HepG2 (cell line): ENCODE measurements around the gene JPH3. TPM values are rescaled to one million over a fixed set of nuclear protein-coding genes. Genes with fewer than 3 reads are reported as not detected.

ENCODE experiments used
- ATAC-seq: fragments of 200-7000 bp; cut with Tn5 transposase; 3 replicates; pipeline ENCODE4 v1.9.1; 2020; ENCODE audit warnings: mild to moderate bottlenecking, moderate library complexity
- BruUV-seq: library from RNA; stranded (reverse); fragments of 400-500 nt; replicated peaks from 2 replicates; lab custom pipeline; 2021; lab: Mats Ljungman, UMichigan
- CTCF ChIA-PET: fragments of 300-600 bp; formaldehyde crosslinking; extraction: SDS; loops from one replicate; lab custom pipeline; 2021; ENCODE audit warnings: low total read pairs, inconsistent platforms, low intra/inter-chr PET ratio; lab: Yijun Ruan, JAX
- POLR2A ChIA-PET: fragments of 350-600 bp; sonication (Branson Sonifier 250); formaldehyde crosslinking; loops from one replicate; lab custom pipeline; 2020; ENCODE audit warnings: antibody characterized with exemption, inconsistent platforms; lab: Yijun Ruan, JAX
- DNase-seq: peaks from one replicate; pipeline ENCODE4 v3.0.0-alpha.2; 2015; ENCODE audit warnings: low spot score
- FAIRE-seq: peaks from 3 replicates; lab custom pipeline; 2011; peaks lifted over from hg19 to GRCh38; lab: Jason Lieb, UNC
- H2AFZ ChIP-seq: one replicate; pipeline ENCODE4 v1.6.1; 2011; ENCODE audit warnings: low read length, inconsistent platforms
- H3K27ac ChIP-seq: fragments of 300-600 bp; 3 replicates; pipeline ENCODE4 v1.8.0; 2011; ENCODE audit warnings: mixed run types, mild to moderate bottlenecking, mixed read lengths, low read length, inconsistent platforms; ENCODE audit not compliant: insufficient read depth; ENCODE audit errors: extremely low read length
- H3K27me3 ChIP-seq, 2 experiments: fragments of 200-600 bp in 1 of 2; 2 replicates in 1 of 2; 3 replicates in 1 of 2; pipeline versions ENCODE4 v1.6.0 to v1.8.0; 2011; ENCODE audit warnings: low read length in 2 of 2, mild to moderate bottlenecking in 2 of 2, moderate library complexity in 2 of 2, inconsistent platforms in 1 of 2; ENCODE audit not compliant: insufficient read depth in 2 of 2, control insufficient read depth in 1 of 2
- H3K36me3 ChIP-seq, 2 experiments: fragments of 200-600 bp in 1 of 2; replicated peaks in 1 of 2; 2 replicates in 1 of 2; 3 replicates in 1 of 2; pipeline versions ENCODE4 v1.5.1 to v1.8.0; 2011; ENCODE audit warnings: low read length in 2 of 2, inconsistent platforms in 1 of 2; ENCODE audit not compliant: insufficient read depth in 2 of 2, control insufficient read depth in 1 of 2
- H3K4me1 ChIP-seq: 2 replicates; pipeline ENCODE4 v1.5.1; 2012; ENCODE audit warnings: low read length, inconsistent platforms; ENCODE audit not compliant: insufficient read depth
- H3K4me2 ChIP-seq: 2 replicates; pipeline ENCODE4 v1.6.0; 2011; ENCODE audit warnings: low read depth, low read length, inconsistent platforms
- H3K4me3 ChIP-seq, 3 experiments: fragments of 200-600 bp in 1 of 3; sonication (generic), shearing (Covaris generic) in 1 of 3; replicated peaks in 1 of 3; 2 replicates each; pipeline ENCODE4 v1.5.1; 2011 to 2016; ENCODE audit warnings: low read length in 3 of 3, inconsistent platforms in 2 of 3, low read depth in 2 of 3, mild to moderate bottlenecking in 2 of 3, control low read depth in 1 of 3, mixed read lengths in 1 of 3; ENCODE audit not compliant: insufficient read depth in 1 of 3
- H3K79me2 ChIP-seq: one replicate; pipeline ENCODE4 v1.6.1; 2011; ENCODE audit warnings: low read length, inconsistent platforms; ENCODE audit not compliant: insufficient read depth
- H3K9ac ChIP-seq: 2 replicates; pipeline ENCODE4 v1.6.0; 2011; ENCODE audit warnings: mild to moderate bottlenecking, low read depth, low read length, inconsistent platforms; ENCODE audit not compliant: insufficient read depth
- H3K9me3 ChIP-seq: 2 replicates; pipeline ENCODE4 v1.5.1; 2012; ENCODE audit warnings: mild to moderate bottlenecking, low read length
- H4K20me1 ChIP-seq: 2 replicates; pipeline ENCODE4 v1.6.0; 2011; ENCODE audit warnings: inconsistent platforms, mild to moderate bottlenecking, low read length, moderate library complexity; ENCODE audit not compliant: insufficient read depth
- AHR ChIP-seq: IDR thresholded peaks from 2 replicates; pipeline ENCODE4 v1.6.1; 2018; ENCODE audit warnings: missing genetic modification reagents, missing compliant biosample characterization
- ARNTL ChIP-seq: sonication (generic); formaldehyde crosslinking; IDR thresholded peaks from 2 replicates; pipeline ENCODE4 v1.4.0; 2020; ENCODE audit warnings: mild to moderate bottlenecking, missing genetic modification reagents
- DR1 ChIP-seq: sonication (generic); formaldehyde crosslinking; IDR thresholded peaks from 2 replicates; pipeline ENCODE4 v1.8.0; 2021; ENCODE audit warnings: mild to moderate bottlenecking, missing genetic modification reagents, inconsistent platforms
- FOXA1 ChIP-seq, 2 experiments: fragments of 450-650 bp in 1 of 2; sonication (generic) in 1 of 2; formaldehyde crosslinking in 1 of 2; IDR thresholded peaks; 2 replicates each; pipeline versions ENCODE4 v1.4.0 to v1.6.1; 2016 to 2020; ENCODE audit warnings: missing genetic modification reagents in 1 of 2
- HHEX ChIP-seq: IDR thresholded peaks from 2 replicates; pipeline ENCODE4 v1.6.1; 2016; ENCODE audit warnings: control low read depth
- HOXD1 ChIP-seq: sonication (generic); formaldehyde crosslinking; IDR thresholded peaks from 2 replicates; pipeline ENCODE4 v1.5.0; 2020; ENCODE audit warnings: missing genetic modification reagents
- IRX3 ChIP-seq: sonication (generic); formaldehyde crosslinking; IDR thresholded peaks from 2 replicates; pipeline ENCODE4 v1.8.1; 2023; ENCODE audit warnings: mild to moderate bottlenecking, low read depth, missing genetic modification reagents, borderline replicate concordance
- MTA1 ChIP-seq: sonication (generic); formaldehyde crosslinking; IDR thresholded peaks from 2 replicates; pipeline ENCODE4 v1.4.0; 2020; ENCODE audit warnings: missing genetic modification reagents, mild to moderate bottlenecking, borderline replicate concordance
- NR1H2 ChIP-seq: sonication (generic); formaldehyde crosslinking; IDR thresholded peaks from 2 replicates; pipeline ENCODE4 v1.8.1; 2022; ENCODE audit warnings: low read depth, missing genetic modification reagents, borderline replicate concordance
- THYN1 ChIP-seq: sonication (generic); formaldehyde crosslinking; IDR thresholded peaks from 2 replicates; pipeline ENCODE4 v1.8.1; 2023; ENCODE audit warnings: low read depth, mild to moderate bottlenecking, moderate library complexity, missing genetic modification reagents, borderline replicate concordance
- ZNF264 ChIP-seq: sonication (generic); formaldehyde crosslinking; IDR thresholded peaks from 2 replicates; pipeline ENCODE4 v1.4.0; 2020; ENCODE audit warnings: missing genetic modification reagents
- ZNF709 ChIP-seq: sonication (generic); formaldehyde crosslinking; IDR thresholded peaks from 2 replicates; pipeline ENCODE4 v1.5.0; 2020; ENCODE audit warnings: mild to moderate bottlenecking, missing genetic modification reagents
- ZNF878 ChIP-seq: sonication (generic); formaldehyde crosslinking; IDR thresholded peaks from 2 replicates; pipeline ENCODE4 v1.8.1; 2023; ENCODE audit warnings: mild to moderate bottlenecking, missing genetic modification reagents, moderate library complexity
- WGBS: methylation state at CpG from one replicate; pipeline ENCODE4 v1.1.6; 2017; ENCODE audit warnings: low lambda C conversion rate; 5-methylcytosine and 5-hydroxymethylcytosine counted together
- in situ Hi-C: cut with HindIII; loops from 2 replicates; pipeline ENCODE4 v1.10.0; 2017; ENCODE audit warnings: low pct_unique_long_range_greater_than_20kb; ENCODE audit not compliant: extremely low pct_ligation_motif_present
- intact Hi-C: fragments of 100-400 bp; cut with micrococcal nuclease; formaldehyde crosslinking; loops from one replicate; pipeline ENCODE4 v1.10.0; 2022; ENCODE audit not compliant: unreplicated experiment
- polyA plus RNA-seq, 8 experiments: library from polyadenylated mRNA; depleted of rRNA in 3 of 8; stranded (reverse) in 7 of 8; unstranded in 1 of 8; fragments of >200 nt; fragmentation: Illumina TruSeq in 4 of 8; extraction: Trizol in 4 of 8; gene quantifications; 2 replicates each; pipeline versions ENCODE4 v1.2.1 to v1.2.3, GENCODE V29; 2011 to 2016; ENCODE audit warnings: low read depth in 4 of 8, missing spikeins in 1 of 8, mixed read lengths in 1 of 8; ENCODE audit not compliant: insufficient read depth in 1 of 8
- total RNA-seq, 5 experiments: library from RNA; depleted of rRNA; stranded (reverse); fragments of >200 nt; fragmentation: Illumina TruSeq; extraction: Trizol; gene quantifications; 2 replicates each; pipeline ENCODE4 v1.2.3, GENCODE V29; 2016; ENCODE audit warnings: low read depth in 1 of 5
- TF ChIP-seq, protein P1 (sequence below): sonication (generic); formaldehyde crosslinking; conservative IDR thresholded peaks from 2 replicates; pipeline ENCODE4 v1.5.0; 2020; ENCODE audit warnings: missing genetic modification reagents
- TF ChIP-seq, protein P2 (sequence below): sonication (generic); formaldehyde crosslinking; IDR thresholded peaks from 2 replicates; pipeline ENCODE4 v1.4.0; 2020; ENCODE audit warnings: missing genetic modification reagents, borderline replicate concordance
- TF ChIP-seq, protein P3 (sequence below): sonication (generic); formaldehyde crosslinking; IDR thresholded peaks from 2 replicates; pipeline ENCODE4 v1.4.0; 2020; ENCODE audit warnings: mild to moderate bottlenecking, missing genetic modification reagents, borderline replicate concordance
- TF ChIP-seq, protein P4 (sequence below): sonication (generic); formaldehyde crosslinking; IDR thresholded peaks from 2 replicates; pipeline ENCODE4 v1.4.0; 2020; ENCODE audit warnings: missing genetic modification reagents; ENCODE audit errors: not compliant biosample characterization

The JPH3 gene
- total and polyA plus RNA-seq, 2 of the 13 experiments (the other 11 are each of a cell fraction or from before 2014, with no cell fraction given): not detected

DNA sequence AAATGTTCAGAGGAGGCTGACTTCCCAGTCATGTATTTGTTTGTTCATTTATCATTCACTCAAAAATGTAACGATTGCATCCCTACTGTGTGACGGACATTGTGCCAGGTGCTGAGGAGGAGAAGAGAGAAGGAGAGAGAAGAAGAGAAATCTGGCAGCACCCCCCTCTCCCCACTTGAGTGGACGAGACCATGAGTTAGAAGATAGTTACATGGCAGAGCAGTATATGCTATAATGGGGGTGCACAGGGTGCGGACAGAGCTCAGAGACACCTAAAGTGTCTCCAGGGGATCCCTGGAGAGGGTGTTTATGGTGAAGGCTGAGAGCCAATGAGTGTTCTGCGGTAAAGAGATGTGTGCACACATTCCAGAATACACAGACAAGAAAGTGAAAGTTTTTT lies 6.6 kb upstream of the JPH3 start:
- no peaks in the 10 kb centered on the region for H3K36me3 ChIP-seq
- ATAC-seq (no peak), FAIRE-seq (no peak), DNase-seq (no peak)
- CTCF ChIA-PET: no interaction called here
- no peak overlapping the region for H3K9ac ChIP-seq
- H3K27ac ChIP-seq: no peak overlapping the region
- no peaks in the 10 kb centered on the region for H3K79me2 ChIP-seq
- H3K27me3 ChIP-seq: peaks cover 21 to 68% of the 10 kb centered on the region in 2 experiments
- intact Hi-C loops: no loop called here
- POLR2A ChIA-PET: no interaction called here
- H2AFZ ChIP-seq: no peak overlapping the region
- H3K4me3 ChIP-seq: no peak overlapping the region
- no peaks in the 10 kb centered on the region for H4K20me1 ChIP-seq
- H3K4me2 ChIP-seq: no peak overlapping the region
- no peaks in the 10 kb centered on the region for H3K9me3 ChIP-seq
- BruUV-seq: no TSS peak
- 4% methylated on average over 5 of the region's 5 CpGs for WGBS
- in situ Hi-C loops: no loop called here
- H3K4me1 ChIP-seq: no peaks in the 10 kb centered on the region
- TF ChIP-seq MTA1 (CRISPR knock-in tag) (no peak), ZNF709 (CRISPR knock-in tag) (no peak), FOXA1 (IDR thresholded peaks at IDR 0.05) (no peak), FOXA1 (CRISPR knock-in tag; IDR thresholded peaks at IDR 0.05) (no peak), HOXD1 (CRISPR knock-in tag) (no peak), THYN1 (no peak), NR1H2 (CRISPR knock-in tag) (no peak), DR1 (no peak), ZNF878 (CRISPR knock-in tag) (no peak), IRX3 (no peak), ARNTL (CRISPR knock-in tag) (no peak), ZNF264 (CRISPR knock-in tag) (no peak), HHEX (CRISPR knock-in tag) (no peak), AHR (CRISPR knock-in tag) (no peak)
- TF ChIP-seq, protein P1, sequence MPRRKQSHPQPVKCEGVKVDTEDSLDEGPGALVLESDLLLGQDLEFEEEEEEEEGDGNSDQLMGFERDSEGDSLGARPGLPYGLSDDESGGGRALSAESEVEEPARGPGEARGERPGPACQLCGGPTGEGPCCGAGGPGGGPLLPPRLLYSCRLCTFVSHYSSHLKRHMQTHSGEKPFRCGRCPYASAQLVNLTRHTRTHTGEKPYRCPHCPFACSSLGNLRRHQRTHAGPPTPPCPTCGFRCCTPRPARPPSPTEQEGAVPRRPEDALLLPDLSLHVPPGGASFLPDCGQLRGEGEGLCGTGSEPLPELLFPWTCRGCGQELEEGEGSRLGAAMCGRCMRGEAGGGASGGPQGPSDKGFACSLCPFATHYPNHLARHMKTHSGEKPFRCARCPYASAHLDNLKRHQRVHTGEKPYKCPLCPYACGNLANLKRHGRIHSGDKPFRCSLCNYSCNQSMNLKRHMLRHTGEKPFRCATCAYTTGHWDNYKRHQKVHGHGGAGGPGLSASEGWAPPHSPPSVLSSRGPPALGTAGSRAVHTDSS (CRISPR knock-in tag): no peak
- TF ChIP-seq, protein P2, sequence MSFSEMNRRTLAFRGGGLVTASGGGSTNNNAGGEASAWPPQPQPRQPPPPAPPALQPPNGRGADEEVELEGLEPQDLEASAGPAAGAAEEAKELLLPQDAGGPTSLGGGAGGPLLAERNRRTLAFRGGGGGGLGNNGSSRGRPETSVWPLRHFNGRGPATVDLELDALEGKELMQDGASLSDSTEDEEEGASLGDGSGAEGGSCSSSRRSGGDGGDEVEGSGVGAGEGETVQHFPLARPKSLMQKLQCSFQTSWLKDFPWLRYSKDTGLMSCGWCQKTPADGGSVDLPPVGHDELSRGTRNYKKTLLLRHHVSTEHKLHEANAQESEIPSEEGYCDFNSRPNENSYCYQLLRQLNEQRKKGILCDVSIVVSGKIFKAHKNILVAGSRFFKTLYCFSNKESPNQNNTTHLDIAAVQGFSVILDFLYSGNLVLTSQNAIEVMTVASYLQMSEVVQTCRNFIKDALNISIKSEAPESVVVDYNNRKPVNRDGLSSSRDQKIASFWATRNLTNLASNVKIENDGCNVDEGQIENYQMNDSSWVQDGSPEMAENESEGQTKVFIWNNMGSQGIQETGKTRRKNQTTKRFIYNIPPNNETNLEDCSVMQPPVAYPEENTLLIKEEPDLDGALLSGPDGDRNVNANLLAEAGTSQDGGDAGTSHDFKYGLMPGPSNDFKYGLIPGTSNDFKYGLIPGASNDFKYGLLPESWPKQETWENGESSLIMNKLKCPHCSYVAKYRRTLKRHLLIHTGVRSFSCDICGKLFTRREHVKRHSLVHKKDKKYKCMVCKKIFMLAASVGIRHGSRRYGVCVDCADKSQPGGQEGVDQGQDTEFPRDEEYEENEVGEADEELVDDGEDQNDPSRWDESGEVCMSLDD (CRISPR knock-in tag): no peak
- TF ChIP-seq, protein P3, sequence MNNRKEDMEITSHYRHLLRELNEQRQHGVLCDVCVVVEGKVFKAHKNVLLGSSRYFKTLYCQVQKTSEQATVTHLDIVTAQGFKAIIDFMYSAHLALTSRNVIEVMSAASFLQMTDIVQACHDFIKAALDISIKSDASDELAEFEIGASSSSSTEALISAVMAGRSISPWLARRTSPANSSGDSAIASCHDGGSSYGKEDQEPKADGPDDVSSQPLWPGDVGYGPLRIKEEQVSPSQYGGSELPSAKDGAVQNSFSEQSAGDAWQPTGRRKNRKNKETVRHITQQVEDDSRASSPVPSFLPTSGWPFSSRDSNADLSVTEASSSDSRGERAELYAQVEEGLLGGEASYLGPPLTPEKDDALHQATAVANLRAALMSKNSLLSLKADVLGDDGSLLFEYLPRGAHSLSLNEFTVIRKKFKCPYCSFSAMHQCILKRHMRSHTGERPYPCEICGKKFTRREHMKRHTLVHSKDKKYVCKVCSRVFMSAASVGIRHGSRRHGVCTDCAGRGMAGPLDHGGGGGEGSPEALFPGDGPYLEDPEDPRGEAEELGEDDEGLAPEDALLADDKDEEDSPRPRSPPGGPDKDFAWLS (CRISPR knock-in tag): no peak
- TF ChIP-seq, protein P4, sequence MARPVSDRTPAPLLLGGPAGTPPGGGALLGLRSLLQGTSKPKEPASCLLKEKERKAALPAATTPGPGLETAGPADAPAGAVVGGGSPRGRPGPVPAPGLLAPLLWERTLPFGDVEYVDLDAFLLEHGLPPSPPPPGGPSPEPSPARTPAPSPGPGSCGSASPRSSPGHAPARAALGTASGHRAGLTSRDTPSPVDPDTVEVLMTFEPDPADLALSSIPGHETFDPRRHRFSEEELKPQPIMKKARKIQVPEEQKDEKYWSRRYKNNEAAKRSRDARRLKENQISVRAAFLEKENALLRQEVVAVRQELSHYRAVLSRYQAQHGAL: no peak
